Hepatocyte (in vitro differentiated cells): ENCODE results near the gene ZNF865.

Experiments
- EZH2 ChIP-seq: fragments of 200-600 bp; sonication (generic); IDR thresholded peaks from 2 replicates; pipeline ENCODE4 v1.6.1; 2016; ENCODE audit warnings: antibody characterized with exemption, mild to moderate bottlenecking, borderline replicate concordance
- EZH2phosphoT487 ChIP-seq: fragments of 200-600 bp; sonication (generic); IDR thresholded peaks from one replicate; pipeline ENCODE4 v1.6.1; 2018; ENCODE audit warnings: antibody characterized with exemption, mild to moderate bottlenecking, low read depth, moderate library complexity; ENCODE audit not compliant: unreplicated experiment, severe bottlenecking
- TF ChIP-seq, protein P1 (sequence below): fragments of 200-600 bp; sonication (generic); IDR thresholded peaks from 2 replicates; pipeline ENCODE4 v1.5.1; 2016; ENCODE audit warnings: antibody characterized with exemption, mild to moderate bottlenecking; ENCODE audit not compliant: poor library complexity

DNA sequence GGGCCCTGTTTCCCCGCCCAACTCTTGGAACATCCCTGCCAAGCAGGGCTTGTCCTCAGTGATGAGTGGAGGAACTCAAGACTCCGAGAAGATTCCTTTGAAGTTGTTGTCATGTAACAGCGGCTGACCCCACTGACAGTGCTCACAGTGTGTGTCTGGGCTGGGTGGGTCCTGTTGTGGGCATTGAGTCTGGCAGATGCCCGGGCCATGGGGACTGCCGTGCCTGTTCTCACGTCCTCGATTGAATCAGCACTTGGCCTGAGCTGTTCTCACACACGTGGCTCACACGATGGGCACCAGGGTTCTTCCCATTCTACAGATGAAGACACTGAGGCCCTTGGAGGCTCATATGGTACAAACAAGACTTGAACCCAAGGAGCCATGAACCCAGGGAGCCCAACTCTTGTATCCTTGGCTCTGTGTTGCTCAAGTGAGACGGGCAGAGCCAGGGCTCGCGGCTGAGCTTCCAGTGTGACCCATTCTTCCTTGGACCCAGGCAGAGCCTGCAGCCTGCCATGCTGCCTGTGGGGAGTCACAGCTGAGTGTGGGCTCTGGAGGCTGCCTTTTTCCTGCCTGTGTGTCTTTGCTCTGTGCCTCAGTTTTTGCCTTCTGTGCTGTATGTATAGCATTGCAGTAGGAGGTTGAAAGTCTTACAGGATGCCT lies 61.0 kb downstream of the ZNF865 start:
- TF ChIP-seq, protein P1, sequence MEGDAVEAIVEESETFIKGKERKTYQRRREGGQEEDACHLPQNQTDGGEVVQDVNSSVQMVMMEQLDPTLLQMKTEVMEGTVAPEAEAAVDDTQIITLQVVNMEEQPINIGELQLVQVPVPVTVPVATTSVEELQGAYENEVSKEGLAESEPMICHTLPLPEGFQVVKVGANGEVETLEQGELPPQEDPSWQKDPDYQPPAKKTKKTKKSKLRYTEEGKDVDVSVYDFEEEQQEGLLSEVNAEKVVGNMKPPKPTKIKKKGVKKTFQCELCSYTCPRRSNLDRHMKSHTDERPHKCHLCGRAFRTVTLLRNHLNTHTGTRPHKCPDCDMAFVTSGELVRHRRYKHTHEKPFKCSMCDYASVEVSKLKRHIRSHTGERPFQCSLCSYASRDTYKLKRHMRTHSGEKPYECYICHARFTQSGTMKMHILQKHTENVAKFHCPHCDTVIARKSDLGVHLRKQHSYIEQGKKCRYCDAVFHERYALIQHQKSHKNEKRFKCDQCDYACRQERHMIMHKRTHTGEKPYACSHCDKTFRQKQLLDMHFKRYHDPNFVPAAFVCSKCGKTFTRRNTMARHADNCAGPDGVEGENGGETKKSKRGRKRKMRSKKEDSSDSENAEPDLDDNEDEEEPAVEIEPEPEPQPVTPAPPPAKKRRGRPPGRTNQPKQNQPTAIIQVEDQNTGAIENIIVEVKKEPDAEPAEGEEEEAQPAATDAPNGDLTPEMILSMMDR, result no peak
- TF ChIP-seq EZH2 (no peak), EZH2phosphoT487 (no peak)
